ENCODE data around the gene MYO16. TPM values are rescaled to one million over a fixed set of nuclear protein-coding genes. Genes with fewer than 3 reads are reported as not detected.

MYO16 gene
- total and polyA plus RNA-seq, 2 of the 4 experiments (the other 2 are of a cell fraction): under 0.01 to 0.03 TPM

- in situ Hi-C loops (cut with MboI; ENCODE audit: low sequenced_read_pairs): no loop called here
- Histone ChIP-seq H4K20me1 (ENCODE audit: insufficient read depth, low read length) (no peaks in the 10 kb centered on the region), H2AFZ (replicated peaks; ENCODE audit: low read length, poor library complexity) (no peak overlapping the region), H2AK9ac (replicated peaks; ENCODE audit: low read depth, low read length, poor library complexity) (no peak overlapping the region), H2BK20ac (ENCODE audit: low read depth, low read length) (no peak overlapping the region), H2BK15ac (ENCODE audit: low read depth, low read length) (no peak overlapping the region), H2AK5ac (ENCODE audit: low read depth, low read length) (no peak overlapping the region), H2BK5ac (ENCODE audit: low read depth, low read length, poor library complexity, severe bottlenecking) (no peak overlapping the region), H3K36me3 (ENCODE audit: control insufficient read depth, insufficient read depth, low read length) (no peaks in the 10 kb centered on the region), H3K79me1 (ENCODE audit: low read depth in 1 of 2, low read length in 2 of 2) (no peaks in the 10 kb centered on the region), H3K9ac (ENCODE audit: low read depth, low read length) (no peak overlapping the region), H2BK120ac (ENCODE audit: low read depth, low read length) (no peak overlapping the region), H3K4me3 (ENCODE audit: insufficient read depth, low read depth, low read length) (no peak overlapping the region), H3K4me2 (ENCODE audit: low read depth, low read length) (no peak overlapping the region), H4K8ac (ENCODE audit: low read depth in 2 of 2, low read length in 2 of 2) (no peak overlapping the region), H3K4ac (ENCODE audit: low read depth, low read length) (no peak overlapping the region), H3K4me1 (ENCODE audit: control insufficient read depth, insufficient read depth, low read length) (no peaks in the 10 kb centered on the region), H3K27ac (ENCODE audit: insufficient read depth, low read length) (no peak overlapping the region), H3K56ac (ENCODE audit: extremely low read depth, insufficient read depth, low read length) (no peak overlapping the region), H3K27me3 (ENCODE audit: control insufficient read depth, insufficient read depth, low read length) (no peaks in the 10 kb centered on the region), H3K18ac (ENCODE audit: low read depth, low read length) (no peak overlapping the region), H3K23ac (ENCODE audit: low read depth, low read length) (no peak overlapping the region), H3K9me3 (ENCODE audit: control insufficient read depth, insufficient read depth, low read length) (peaks cover 2% of the 10 kb centered on the region; the same call in 1 of the 2 replicates), H3K9me1 (ENCODE audit: insufficient read depth, low read length) (no peaks in the 10 kb centered on the region), H3K14ac (replicated peaks; ENCODE audit: low read depth, low read length) (no peak overlapping the region), H4K5ac (ENCODE audit: low read depth, low read length) (no peak overlapping the region), H4K91ac (ENCODE audit: insufficient read depth, low read depth, low read length) (no peak overlapping the region)
- intact Hi-C loops (cut with micrococcal nuclease): no loop called here
- BruUV-seq (replicated peaks): no TSS peak
- 78% methylated on average over 3 of the region's 7 CpGs; no CpG with 5 or more reads in 1 of the 2 experiments for WGBS, 2 experiments (ENCODE audit: extremely low coverage in 2 of 2, insufficient read length in 1 of 2)
- ChIA-PET CTCF (no interaction called here), POLR2A (ENCODE audit: unreplicated experiment) (no interaction called here)
- ATAC-seq (ENCODE audit: low read depth) (no peak), DNase-seq (no peak)
- TF ChIP-seq MXI1 (IDR thresholded peaks at IDR 0.05; ENCODE audit: borderline replicate concordance, low read depth, low read length) (no peak), NFE2L2 (IDR thresholded peaks at IDR 0.05; ENCODE audit: low read depth, low read length) (no peak), CEBPB (IDR thresholded peaks at IDR 0.05; ENCODE audit: low read depth, low read length) (no peak), ELK1 (IDR thresholded peaks at IDR 0.05; ENCODE audit: borderline replicate concordance, low read depth, low read length) (no peak), RAD21 (IDR thresholded peaks at IDR 0.05; ENCODE audit: low read length) (no peak), CTCF (conservative IDR thresholded peaks at IDR 0.05; ENCODE audit: low read depth, low read length) (no peak), CHD1 (IDR thresholded peaks at IDR 0.05; ENCODE audit: low read depth, low read length) (no peak), POLR2A (IDR thresholded peaks at IDR 0.05; ENCODE audit: low read depth, low read length) (no peak), RFX5 (IDR thresholded peaks at IDR 0.05; ENCODE audit: low read depth, low read length) (no peak), USF2 (IDR thresholded peaks at IDR 0.05; ENCODE audit: low read depth, low read length) (no peak), MAFK (IDR thresholded peaks at IDR 0.05; ENCODE audit: low read depth, low read length) (no peak), SMC3 (IDR thresholded peaks at IDR 0.05; ENCODE audit: low read depth, low read length) (no peak)
- dilution Hi-C loops (cut with HindIII; ENCODE audit: low sequenced_read_pairs, unreplicated experiment): no loop called here
Observed at GRCh38 chr13:108621462-108621861, 7.9 kb upstream of the MYO16 start.
